IMR-90 (cell line): ENCODE results near the gene ITGB1. TPM values are rescaled to one million over a fixed set of nuclear protein-coding genes. Genes with fewer than 3 reads are reported as not detected.

Source experiments
- ATAC-seq: fragments of 200-7000 bp; cut with Tn5 transposase; 2 replicates; pipeline ENCODE4 v1.9.1; 2020; ENCODE audit warnings: low read depth, mild to moderate bottlenecking, moderate library complexity
- BruUV-seq: library from RNA; stranded (reverse); fragments of 400-500 nt; replicated peaks from 2 replicates; lab custom pipeline; 2021; lab: Mats Ljungman, UMichigan
- CTCF ChIA-PET: fragments of 300-600 bp; formaldehyde crosslinking; extraction: SDS; loops from one replicate; lab custom pipeline; 2021; ENCODE audit warnings: antibody characterized with exemption; lab: Yijun Ruan, JAX
- POLR2A ChIA-PET: fragments of 300-600 bp; sonication (Branson Sonifier 250); formaldehyde crosslinking; loops from one replicate; lab custom pipeline; 2022; ENCODE audit warnings: antibody characterized with exemption; ENCODE audit not compliant: unreplicated experiment; lab: Charles Lee
- DNase-seq: peaks from one replicate; pipeline ENCODE4 v3.0.0; 2013
- H2AFZ ChIP-seq: replicated peaks from 2 replicates; pipeline ENCODE3; 2013; ENCODE audit warnings: low read length, mild to moderate bottlenecking; ENCODE audit not compliant: poor library complexity
- H2AK5ac ChIP-seq: 2 replicates; pipeline ENCODE4 v1.6.1; 2013; ENCODE audit warnings: low read depth, low read length, inconsistent platforms
- H2AK9ac ChIP-seq: replicated peaks from 2 replicates; pipeline ENCODE3; 2013; ENCODE audit warnings: mild to moderate bottlenecking, low read depth, low read length, moderate library complexity; ENCODE audit not compliant: poor library complexity
- H2BK120ac ChIP-seq: 2 replicates; pipeline ENCODE4 v1.6.1; 2013; ENCODE audit warnings: low read depth, low read length, inconsistent platforms
- H2BK15ac ChIP-seq: 3 replicates; pipeline ENCODE4 v1.6.1; 2013; ENCODE audit warnings: low read depth, low read length, inconsistent platforms
- H2BK20ac ChIP-seq: 2 replicates; pipeline ENCODE4 v1.6.1; 2013; ENCODE audit warnings: low read depth, mild to moderate bottlenecking, inconsistent platforms, low read length, moderate library complexity
- H2BK5ac ChIP-seq: 2 replicates; pipeline ENCODE4 v1.6.1; 2013; ENCODE audit warnings: mild to moderate bottlenecking, low read depth, low read length, inconsistent platforms; ENCODE audit not compliant: poor library complexity, severe bottlenecking
- H3K14ac ChIP-seq: replicated peaks from 2 replicates; pipeline ENCODE4 v1.6.1; 2013; ENCODE audit warnings: low read depth, low read length, inconsistent platforms
- H3K18ac ChIP-seq: 2 replicates; pipeline ENCODE4 v1.6.1; 2013; ENCODE audit warnings: low read depth, low read length, control low read depth
- H3K23ac ChIP-seq: 2 replicates; pipeline ENCODE4 v1.6.1; 2013; ENCODE audit warnings: low read depth, low read length, inconsistent platforms
- H3K27ac ChIP-seq: 2 replicates; pipeline ENCODE4 v1.5.1; 2013; ENCODE audit warnings: mild to moderate bottlenecking, control low read depth, low read length; ENCODE audit not compliant: insufficient read depth
- H3K27me3 ChIP-seq: 2 replicates; pipeline ENCODE4 v1.6.1; 2013; ENCODE audit warnings: low read length; ENCODE audit not compliant: control insufficient read depth, insufficient read depth
- H3K36me3 ChIP-seq: 2 replicates; pipeline ENCODE4 v1.6.1; 2013; ENCODE audit warnings: low read length, mixed read lengths; ENCODE audit not compliant: control insufficient read depth, insufficient read depth
- H3K4ac ChIP-seq: 2 replicates; pipeline ENCODE4 v1.6.1; 2013; ENCODE audit warnings: low read depth, low read length, inconsistent platforms
- H3K4me1 ChIP-seq: 2 replicates; pipeline ENCODE4 v1.6.1; 2013; ENCODE audit warnings: low read length, mixed read lengths; ENCODE audit not compliant: control insufficient read depth, insufficient read depth
- H3K4me2 ChIP-seq: 2 replicates; pipeline ENCODE4 v1.6.1; 2013; ENCODE audit warnings: low read depth, mild to moderate bottlenecking, control low read depth, low read length, moderate library complexity
- H3K4me3 ChIP-seq: 2 replicates; pipeline ENCODE4 v1.5.1; 2013; ENCODE audit warnings: low read depth, mild to moderate bottlenecking, control low read depth, low read length, moderate library complexity; ENCODE audit not compliant: insufficient read depth
- H3K56ac ChIP-seq: 2 replicates; pipeline ENCODE4 v1.6.1; 2013; ENCODE audit warnings: low read length, inconsistent platforms; ENCODE audit not compliant: insufficient read depth; ENCODE audit errors: extremely low read depth
- H3K79me1 ChIP-seq, 2 experiments: 2 replicates each; pipeline ENCODE4 v1.6.1; 2013; ENCODE audit warnings: low read length in 2 of 2, inconsistent platforms in 1 of 2, low read depth in 1 of 2
- H3K9ac ChIP-seq: 2 replicates; pipeline ENCODE4 v1.6.1; 2013; ENCODE audit warnings: low read depth, low read length, control low read depth
- H3K9me1 ChIP-seq: 2 replicates; pipeline ENCODE4 v1.6.1; 2013; ENCODE audit warnings: low read length, inconsistent platforms; ENCODE audit not compliant: insufficient read depth
- H3K9me3 ChIP-seq: 2 replicates; pipeline ENCODE4 v1.6.1; 2013; ENCODE audit warnings: low read length; ENCODE audit not compliant: control insufficient read depth, insufficient read depth
- H4K20me1 ChIP-seq: 2 replicates; pipeline ENCODE4 v1.6.1; 2013; ENCODE audit warnings: low read length, inconsistent platforms; ENCODE audit not compliant: insufficient read depth
- H4K5ac ChIP-seq: 2 replicates; pipeline ENCODE4 v1.6.1; 2013; ENCODE audit warnings: mild to moderate bottlenecking, low read depth, low read length, control low read depth
- H4K8ac ChIP-seq, 2 experiments: 2 replicates each; pipeline ENCODE4 v1.6.1; 2013; ENCODE audit warnings: low read depth in 2 of 2, low read length in 2 of 2, control low read depth in 1 of 2, inconsistent platforms in 1 of 2
- H4K91ac ChIP-seq: 2 replicates; pipeline ENCODE4 v1.6.1; 2013; ENCODE audit warnings: low read depth, low read length, inconsistent platforms; ENCODE audit not compliant: insufficient read depth
- BHLHE40 ChIP-seq: fragments of 150-350 bp; IDR thresholded peaks from 2 replicates; pipeline ENCODE4 v1.6.1; 2016; ENCODE audit warnings: mild to moderate bottlenecking, low read depth, low read length
- CEBPB ChIP-seq: IDR thresholded peaks from 2 replicates; pipeline ENCODE4 v1.6.1; 2012; ENCODE audit warnings: low read depth, low read length, improper control_type of control experiment
- CHD1 ChIP-seq: IDR thresholded peaks from 2 replicates; pipeline ENCODE4 v1.6.1; 2012; ENCODE audit warnings: low read depth, low read length, improper control_type of control experiment
- FOS ChIP-seq: fragments of 150-350 bp; IDR thresholded peaks from 2 replicates; pipeline ENCODE4 v1.6.1; 2016; ENCODE audit warnings: low read depth, low read length
- MAFK ChIP-seq: IDR thresholded peaks from 2 replicates; pipeline ENCODE4 v1.6.1; 2012; ENCODE audit warnings: low read depth, low read length, improper control_type of control experiment
- MAZ ChIP-seq: IDR thresholded peaks from 2 replicates; pipeline ENCODE4 v1.6.1; 2012; ENCODE audit warnings: low read depth, mild to moderate bottlenecking, low read length, improper control_type of control experiment, moderate library complexity, borderline replicate concordance
- MXI1 ChIP-seq: IDR thresholded peaks from 2 replicates; pipeline ENCODE4 v1.6.1; 2012; ENCODE audit warnings: low read depth, mild to moderate bottlenecking, low read length, moderate library complexity, borderline replicate concordance
- NFE2L2 ChIP-seq: fragments of 150-350 bp; IDR thresholded peaks from 2 replicates; pipeline ENCODE4 v1.6.1; 2016; ENCODE audit warnings: low read depth, mild to moderate bottlenecking, low read length
- POLR2A ChIP-seq: IDR thresholded peaks from 2 replicates; pipeline ENCODE4 v1.6.1; 2012; ENCODE audit warnings: mild to moderate bottlenecking, low read depth, low read length
- RAD21 ChIP-seq: IDR thresholded peaks from 2 replicates; pipeline ENCODE4 v1.6.1; 2012; ENCODE audit warnings: low read length, improper control_type of control experiment
- RCOR1 ChIP-seq: IDR thresholded peaks from 2 replicates; pipeline ENCODE4 v1.6.1; 2012; ENCODE audit warnings: mild to moderate bottlenecking, low read length, improper control_type of control experiment; ENCODE audit not compliant: insufficient replicate concordance
- RFX5 ChIP-seq: IDR thresholded peaks from 2 replicates; pipeline ENCODE4 v1.8.0; 2012; ENCODE audit warnings: low read depth, mild to moderate bottlenecking, low read length, moderate library complexity
- SMC3 ChIP-seq: fragments of 150-350 bp; IDR thresholded peaks from 2 replicates; pipeline ENCODE4 v1.6.1; 2016; ENCODE audit warnings: low read depth, mild to moderate bottlenecking, antibody characterized with exemption, low read length, moderate library complexity
- WGBS, 2 experiments: methylation state at CpG; one replicate each; pipeline versions ENCODE4 v1.1.5 to v1.1.7; 2013; ENCODE audit warnings: missing lambda C conversion rate in 2 of 2; ENCODE audit not compliant: insufficient read length in 1 of 2; ENCODE audit errors: extremely low coverage in 2 of 2; 5-methylcytosine and 5-hydroxymethylcytosine counted together
- dilution Hi-C: fragments of 300-500 bp; cut with HindIII; formaldehyde crosslinking; loops from one replicate; pipeline ENCODE4 v1.14.3; 2018; ENCODE audit warnings: low sequenced_read_pairs; ENCODE audit not compliant: unreplicated experiment
- in situ Hi-C: fragments of 300-500 bp; cut with MboI; formaldehyde crosslinking; loops from 3 replicates; pipeline ENCODE4 v1.14.3; 2019; ENCODE audit warnings: low sequenced_read_pairs, inconsistent platforms, mixed read lengths
- intact Hi-C: fragments of 100-400 bp; cut with micrococcal nuclease; formaldehyde crosslinking; loops from 2 replicates; pipeline ENCODE4 v1.10.0; 2022
- polyA plus RNA-seq, 3 experiments: library from polyadenylated mRNA; depleted of rRNA; stranded (reverse); fragments of >200 nt; gene quantifications; 2 replicates each; pipeline ENCODE4 v1.2.3, GENCODE V29; 2012; ENCODE audit warnings: low replicate concordance in 1 of 3
- total RNA-seq: library from RNA; depleted of rRNA; stranded (reverse); fragments of >200 nt; gene quantifications from 2 replicates; pipeline ENCODE4 v1.2.3, GENCODE V29; 2012
- TF ChIP-seq, protein P1 (sequence below): fragments of 150-350 bp; IDR thresholded peaks from 2 replicates; pipeline ENCODE4 v1.6.1; 2017; ENCODE audit warnings: mild to moderate bottlenecking, antibody characterized with exemption, low read length, low read depth
- TF ChIP-seq, protein P2 (sequence below): conservative IDR thresholded peaks from 2 replicates; pipeline ENCODE4 v1.5.1; 2012; ENCODE audit warnings: mild to moderate bottlenecking, low read depth, low read length, improper control_type of control experiment
- TF ChIP-seq, protein P3 (sequence below): fragments of 150-350 bp; IDR thresholded peaks from 2 replicates; pipeline ENCODE4 v1.6.1; 2016; ENCODE audit warnings: low read depth, mild to moderate bottlenecking, low read length, moderate library complexity, borderline replicate concordance

ITGB1 gene
- total and polyA plus RNA-seq, 2 of the 4 experiments (the other 2 are of a cell fraction) = 1,331 to 2,066 TPM

DNA sequence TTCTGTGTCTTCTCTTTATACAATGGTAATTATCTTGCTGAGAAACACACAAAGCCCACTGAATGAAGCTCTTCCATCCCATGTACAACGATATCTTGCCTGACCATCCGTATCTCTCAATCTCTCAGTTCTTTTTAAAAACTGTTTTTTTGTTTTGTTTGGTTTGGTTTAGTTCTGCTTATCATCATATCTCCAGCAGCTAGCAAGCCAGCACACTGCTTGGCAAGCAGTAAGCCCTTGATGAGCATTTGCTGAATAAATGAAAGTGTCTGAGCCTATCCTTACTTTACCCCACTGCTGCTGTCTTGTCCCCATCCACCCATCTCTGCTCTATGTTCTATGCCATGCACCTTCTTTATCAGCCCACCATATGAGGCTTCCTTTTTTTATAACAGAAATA, 34.2 kb downstream of the ITGB1 start:
- H3K56ac ChIP-seq = no peak overlapping the region
- BruUV-seq = no TSS peak
- no peak overlapping the region for H2BK15ac ChIP-seq
- no peak overlapping the region for H2AK5ac ChIP-seq
- intact Hi-C loops = no loop called here
- TF ChIP-seq RAD21 = no peak
- TF ChIP-seq CHD1 = no peak
- no peak for TF ChIP-seq MXI1
- TF ChIP-seq RCOR1 = no peak
- TF ChIP-seq, protein P1, sequence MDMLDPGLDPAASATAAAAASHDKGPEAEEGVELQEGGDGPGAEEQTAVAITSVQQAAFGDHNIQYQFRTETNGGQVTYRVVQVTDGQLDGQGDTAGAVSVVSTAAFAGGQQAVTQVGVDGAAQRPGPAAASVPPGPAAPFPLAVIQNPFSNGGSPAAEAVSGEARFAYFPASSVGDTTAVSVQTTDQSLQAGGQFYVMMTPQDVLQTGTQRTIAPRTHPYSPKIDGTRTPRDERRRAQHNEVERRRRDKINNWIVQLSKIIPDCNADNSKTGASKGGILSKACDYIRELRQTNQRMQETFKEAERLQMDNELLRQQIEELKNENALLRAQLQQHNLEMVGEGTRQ = no peak
- TF ChIP-seq FOS = no peak
- no peak for TF ChIP-seq POLR2A
- no peak for TF ChIP-seq CEBPB
- TF ChIP-seq MAFK = no peak
- TF ChIP-seq NFE2L2 = no peak
- no peak for TF ChIP-seq RFX5
- TF ChIP-seq, protein P2, sequence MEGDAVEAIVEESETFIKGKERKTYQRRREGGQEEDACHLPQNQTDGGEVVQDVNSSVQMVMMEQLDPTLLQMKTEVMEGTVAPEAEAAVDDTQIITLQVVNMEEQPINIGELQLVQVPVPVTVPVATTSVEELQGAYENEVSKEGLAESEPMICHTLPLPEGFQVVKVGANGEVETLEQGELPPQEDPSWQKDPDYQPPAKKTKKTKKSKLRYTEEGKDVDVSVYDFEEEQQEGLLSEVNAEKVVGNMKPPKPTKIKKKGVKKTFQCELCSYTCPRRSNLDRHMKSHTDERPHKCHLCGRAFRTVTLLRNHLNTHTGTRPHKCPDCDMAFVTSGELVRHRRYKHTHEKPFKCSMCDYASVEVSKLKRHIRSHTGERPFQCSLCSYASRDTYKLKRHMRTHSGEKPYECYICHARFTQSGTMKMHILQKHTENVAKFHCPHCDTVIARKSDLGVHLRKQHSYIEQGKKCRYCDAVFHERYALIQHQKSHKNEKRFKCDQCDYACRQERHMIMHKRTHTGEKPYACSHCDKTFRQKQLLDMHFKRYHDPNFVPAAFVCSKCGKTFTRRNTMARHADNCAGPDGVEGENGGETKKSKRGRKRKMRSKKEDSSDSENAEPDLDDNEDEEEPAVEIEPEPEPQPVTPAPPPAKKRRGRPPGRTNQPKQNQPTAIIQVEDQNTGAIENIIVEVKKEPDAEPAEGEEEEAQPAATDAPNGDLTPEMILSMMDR = no peak
- no peak for TF ChIP-seq BHLHE40
- TF ChIP-seq MAZ = no peak
- TF ChIP-seq, protein P3, sequence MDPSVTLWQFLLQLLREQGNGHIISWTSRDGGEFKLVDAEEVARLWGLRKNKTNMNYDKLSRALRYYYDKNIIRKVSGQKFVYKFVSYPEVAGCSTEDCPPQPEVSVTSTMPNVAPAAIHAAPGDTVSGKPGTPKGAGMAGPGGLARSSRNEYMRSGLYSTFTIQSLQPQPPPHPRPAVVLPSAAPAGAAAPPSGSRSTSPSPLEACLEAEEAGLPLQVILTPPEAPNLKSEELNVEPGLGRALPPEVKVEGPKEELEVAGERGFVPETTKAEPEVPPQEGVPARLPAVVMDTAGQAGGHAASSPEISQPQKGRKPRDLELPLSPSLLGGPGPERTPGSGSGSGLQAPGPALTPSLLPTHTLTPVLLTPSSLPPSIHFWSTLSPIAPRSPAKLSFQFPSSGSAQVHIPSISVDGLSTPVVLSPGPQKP = no peak
- TF ChIP-seq SMC3 = no peak
- peak overlapping the region; percentile 81; the same call in 1 of the 2 replicates for H4K5ac ChIP-seq
- DNase-seq (no peak), ATAC-seq (no peak)
- ChIA-PET CTCF (interaction anchor here (1.6 kb wide), 1 partner anchor 8 kb away, joined by 4 read pairs; no protein-coding TSS in a partner anchor), POLR2A (interaction anchor here (1.5 kb wide), 1 partner anchor 33 kb away, joined by 3 read pairs; no protein-coding TSS in a partner anchor)
- peaks cover 66% of the 10 kb centered on the region for H3K36me3 ChIP-seq
- no peak overlapping the region for H3K9ac ChIP-seq
- no peaks in the 10 kb centered on the region for H3K9me3 ChIP-seq
- no peaks in the 10 kb centered on the region for H3K27me3 ChIP-seq
- no peak overlapping the region for H3K4me2 ChIP-seq
- peak overlapping the region; percentile 10 for H2BK5ac ChIP-seq
- peaks cover 8% of the 10 kb centered on the region for H3K4me1 ChIP-seq
- no peak overlapping the region for H2AK9ac ChIP-seq
- no peak overlapping the region for H4K8ac ChIP-seq
- no peak overlapping the region for H2BK120ac ChIP-seq
- no peak overlapping the region for H2BK20ac ChIP-seq
- peaks cover 19 to 65% of the 10 kb centered on the region in 2 experiments for H3K79me1 ChIP-seq
- H3K23ac ChIP-seq = peak overlapping the region; percentile 14; the same call in 1 of the 2 replicates
- peak overlapping the region; percentile 62; the same call in 1 of the 2 replicates for H3K14ac ChIP-seq
- H3K4ac ChIP-seq = no peak overlapping the region
- no peak overlapping the region for H3K27ac ChIP-seq
- H3K9me1 ChIP-seq = peaks cover 5% of the 10 kb centered on the region
- no peak overlapping the region for H3K18ac ChIP-seq
- H4K20me1 ChIP-seq = peaks cover 38% of the 10 kb centered on the region
- no peak overlapping the region for H4K91ac ChIP-seq
- in situ Hi-C loops = no loop called here
- no CpG with 5 or more reads among the region's 2 CpGs for WGBS, 2 experiments
- dilution Hi-C loops = no loop called here
- H2AFZ ChIP-seq = no peak overlapping the region
- H3K4me3 ChIP-seq = no peak overlapping the region
